Common myeloid progenitor, CD34-positive (primary cell): ENCODE measurements around the gene MED29.

ENCODE experiments used
- CTCF ChIA-PET: fragments of 350-600 bp; sonication (Branson Sonifier 250); formaldehyde crosslinking; loops from one replicate; lab custom pipeline; 2021; ENCODE audit warnings: antibody characterized with exemption; lab: Charles Lee
- POLR2A ChIA-PET: fragments of 350-600 bp; sonication (Branson Sonifier 250); formaldehyde crosslinking; loops from one replicate; lab custom pipeline; 2021; ENCODE audit warnings: antibody characterized with exemption; lab: Charles Lee
- DNase-seq, 3 donors: peaks; one replicate each; pipeline versions ENCODE4 v3.0.0 to v3.0.0-alpha.2; 2013
- H3K27ac ChIP-seq, 2 experiments: 1 replicate in 1 of 2; 2 replicates in 1 of 2; pipeline ENCODE4 v1.7.0; 2013; ENCODE audit warnings: inconsistent platforms in 2 of 2, low read length in 2 of 2, mild to moderate bottlenecking in 2 of 2, low read depth in 1 of 2, moderate library complexity in 1 of 2; ENCODE audit not compliant: severe bottlenecking in 2 of 2, insufficient read depth in 1 of 2, poor library complexity in 1 of 2
- H3K27me3 ChIP-seq, 5 experiments: replicated peaks in 2 of 5; 1 replicate in 3 of 5; 2 replicates in 2 of 5; pipeline versions ENCODE4 v1.6.1 to v1.7.0; 2013; ENCODE audit warnings: low read length in 4 of 5, mild to moderate bottlenecking in 2 of 5, moderate library complexity in 2 of 5, inconsistent platforms in 1 of 5; ENCODE audit not compliant: insufficient read depth in 5 of 5, control insufficient read depth in 4 of 5
- H3K36me3 ChIP-seq, 4 experiments: 1 replicate in 2 of 4; 2 replicates in 2 of 4; pipeline versions ENCODE4 v1.6.1 to v1.7.0; 2013; ENCODE audit warnings: low read length in 3 of 4, control low read depth in 1 of 4, mild to moderate bottlenecking in 1 of 4; ENCODE audit not compliant: control insufficient read depth in 4 of 4, insufficient read depth in 4 of 4
- H3K4me1 ChIP-seq, 4 experiments: 1 replicate in 3 of 4; 2 replicates in 1 of 4; pipeline versions ENCODE4 v1.6.1 to v1.7.1; 2013; ENCODE audit warnings: low read length in 3 of 4, mild to moderate bottlenecking in 3 of 4, control low read depth in 1 of 4, inconsistent platforms in 1 of 4, moderate library complexity in 1 of 4; ENCODE audit not compliant: control insufficient read depth in 4 of 4, insufficient read depth in 4 of 4; ENCODE audit errors: control extremely low read depth in 1 of 4
- H3K4me3 ChIP-seq, 7 experiments: 1 replicate in 4 of 7; 2 replicates in 3 of 7; pipeline versions ENCODE4 v1.5.1 to v1.7.0; 2013; ENCODE audit warnings: mild to moderate bottlenecking in 7 of 7, low read length in 6 of 7, moderate library complexity in 6 of 7, inconsistent platforms in 2 of 7, low read depth in 2 of 7, control low read depth in 1 of 7; ENCODE audit not compliant: insufficient read depth in 4 of 7, control insufficient read depth in 1 of 7; ENCODE audit errors: extremely low read depth in 1 of 7
- H3K9me3 ChIP-seq, 5 experiments: 1 replicate in 4 of 5; 2 replicates in 1 of 5; pipeline versions ENCODE4 v1.6.1 to v1.7.1; 2013; ENCODE audit warnings: low read length in 4 of 5, mild to moderate bottlenecking in 2 of 5, inconsistent platforms in 1 of 5, low read depth in 1 of 5, moderate library complexity in 1 of 5; ENCODE audit not compliant: control insufficient read depth in 4 of 5, insufficient read depth in 2 of 5; ENCODE audit errors: control extremely low read depth in 1 of 5
- WGBS: methylation state at CpG from one replicate; pipeline ENCODE4 v1.1.5; 2013; ENCODE audit not compliant: insufficient coverage; 5-methylcytosine and 5-hydroxymethylcytosine counted together

The MED29 gene

DNA sequence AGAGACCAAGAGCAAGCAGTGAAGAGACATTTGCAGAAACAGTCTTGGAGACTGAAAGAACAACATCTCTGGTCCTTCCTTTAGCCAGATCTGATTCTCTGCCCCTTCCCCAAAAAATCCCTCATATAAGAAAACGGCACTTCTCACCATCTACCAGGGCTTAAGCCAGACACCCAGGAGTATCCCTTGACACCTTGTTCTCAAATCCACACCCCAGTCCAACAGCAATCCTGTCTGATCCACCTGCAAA lies 19.6 kb downstream of the MED29 start:
- WGBS = 71% methylated on average over 1 of the region's 1 CpG
- Histone ChIP-seq H3K4me3 (peak overlapping the region in 6 of 7 experiments; percentile 64 to 100 (median 88)), H3K9me3 (no peaks in the 10 kb centered on the region), H3K36me3 (peaks cover 5 to 19% (median 10%) of the 10 kb centered on the region in 4 experiments), H3K27me3 (no peaks in the 10 kb centered on the region), H3K4me1 (peaks cover 20 to 66% (median 54%) of the 10 kb centered on the region in 4 experiments), H3K27ac (peak overlapping the region; percentile 72 to 95)
- ChIA-PET CTCF (interaction anchor here (1.3 to 2.3 kb wide), 5 partner anchors 11 to 72 kb away, joined by 3 to 119 read pairs (median 5); partner anchors contain the start of genes MED29 and PAF1), POLR2A (interaction anchor here (0.5 to 2.3 kb wide), 4 partner anchors 8 to 198 kb away, joined by 5 to 47 read pairs (median 30); partner anchors contain the start of genes MED29 and PAF1)
- no peak for DNase-seq

DNA sequence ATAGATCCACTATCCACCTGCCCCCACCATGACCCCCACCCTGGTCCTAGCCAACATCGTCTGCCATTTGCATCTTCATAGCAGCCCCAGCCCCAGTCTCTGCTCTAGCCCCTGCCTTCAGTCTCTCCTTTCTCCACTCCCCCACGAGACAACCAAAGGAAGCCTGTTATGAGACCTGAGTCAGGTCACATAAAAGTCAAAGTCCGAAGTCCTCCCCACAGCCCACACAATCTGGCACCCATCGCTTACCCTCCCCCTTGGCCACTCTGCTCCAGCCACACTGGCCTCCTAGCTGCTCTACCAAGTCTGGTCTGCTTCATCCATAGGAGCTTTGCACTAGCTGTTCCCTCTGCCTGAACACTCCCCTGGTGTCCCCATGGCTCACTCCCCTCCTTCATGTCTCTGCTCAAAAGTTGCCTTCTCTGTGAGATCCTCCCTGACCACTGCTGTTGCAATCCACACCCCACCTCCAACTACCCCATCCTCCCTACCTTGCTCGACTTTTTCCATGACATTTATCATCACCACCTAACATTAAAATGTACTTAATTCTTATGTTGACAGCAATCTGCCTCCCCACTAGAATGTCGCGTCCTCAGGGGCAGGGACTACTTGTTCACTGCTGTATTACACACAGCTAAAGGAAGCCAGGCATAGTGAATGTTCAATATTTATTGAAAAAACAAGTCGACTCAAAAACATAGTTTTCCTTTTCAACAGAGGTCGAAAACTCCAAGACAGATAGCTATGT lies 20.1 kb downstream of the MED29 start:
- Histone ChIP-seq H3K4me3 (peak overlapping the region in 6 of 7 experiments; percentile 41 to 98 (median 80)), H3K4me1 (peaks cover 16 to 61% (median 49%) of the 10 kb centered on the region in 4 experiments), H3K9me3 (no peaks in the 10 kb centered on the region), H3K27ac (peak overlapping the region; percentile 72 to 95), H3K36me3 (peaks cover 5 to 19% (median 10%) of the 10 kb centered on the region in 4 experiments), H3K27me3 (no peaks in the 10 kb centered on the region)
- 47% methylated on average over 5 of the region's 9 CpGs for WGBS
- DNase-seq = peak in 1 of 3 donors; percentile 37
- ChIA-PET POLR2A (interaction anchor here (0.5 to 2.3 kb wide), 7 partner anchors 9 to 199 kb away, joined by 4 to 47 read pairs (median 16); partner anchors contain the start of genes MED29, PAF1, RPS16 and SAMD4B), CTCF (interaction anchor here (0.6 to 2.3 kb wide), 14 partner anchors 9 to 72 kb away, joined by 3 to 119 read pairs (median 4); partner anchors contain the start of genes MED29, PAF1 and SAMD4B)

DNA sequence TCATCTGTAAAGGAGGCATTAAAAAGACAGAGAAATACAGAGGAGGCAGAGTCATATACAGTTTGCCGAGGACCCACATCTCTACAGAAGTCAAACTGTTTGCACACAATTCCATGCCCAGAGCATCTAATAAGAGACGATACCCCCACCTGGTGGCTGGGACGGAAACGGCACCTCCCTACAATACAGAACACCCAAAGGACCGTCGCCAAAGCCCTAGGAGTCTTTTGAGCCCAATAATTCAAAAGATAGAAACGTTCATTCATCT lies 20.6 kb downstream of the MED29 start:
- H3K9me3 ChIP-seq = no peaks in the 10 kb centered on the region
- peaks cover 5 to 21% (median 10%) of the 10 kb centered on the region in 4 experiments for H3K36me3 ChIP-seq
- 0% methylated on average over 2 of the region's 7 CpGs for WGBS
- ChIA-PET POLR2A (interaction anchor here (1.4 to 2.3 kb wide), 6 partner anchors 9 to 70 kb away, joined by 4 to 47 read pairs (median 18); partner anchors contain the start of genes MED29, PAF1, RPS16 and SAMD4B), CTCF (interaction anchor here (0.6 to 2.3 kb wide), 15 partner anchors 9 to 73 kb away, joined by 3 to 119 read pairs (median 4); partner anchors contain the start of genes MED29, PAF1 and SAMD4B)
- H3K4me1 ChIP-seq = peaks cover 16 to 60% (median 48%) of the 10 kb centered on the region in 4 experiments
- H3K27me3 ChIP-seq = no peaks in the 10 kb centered on the region
- peak; percentile 91 to 96 (median 93) for DNase-seq
- peak overlapping the region; percentile 23 to 95 for H3K27ac ChIP-seq
- H3K4me3 ChIP-seq = peak overlapping the region in 6 of 7 experiments; percentile 41 to 98 (median 80)

DNA sequence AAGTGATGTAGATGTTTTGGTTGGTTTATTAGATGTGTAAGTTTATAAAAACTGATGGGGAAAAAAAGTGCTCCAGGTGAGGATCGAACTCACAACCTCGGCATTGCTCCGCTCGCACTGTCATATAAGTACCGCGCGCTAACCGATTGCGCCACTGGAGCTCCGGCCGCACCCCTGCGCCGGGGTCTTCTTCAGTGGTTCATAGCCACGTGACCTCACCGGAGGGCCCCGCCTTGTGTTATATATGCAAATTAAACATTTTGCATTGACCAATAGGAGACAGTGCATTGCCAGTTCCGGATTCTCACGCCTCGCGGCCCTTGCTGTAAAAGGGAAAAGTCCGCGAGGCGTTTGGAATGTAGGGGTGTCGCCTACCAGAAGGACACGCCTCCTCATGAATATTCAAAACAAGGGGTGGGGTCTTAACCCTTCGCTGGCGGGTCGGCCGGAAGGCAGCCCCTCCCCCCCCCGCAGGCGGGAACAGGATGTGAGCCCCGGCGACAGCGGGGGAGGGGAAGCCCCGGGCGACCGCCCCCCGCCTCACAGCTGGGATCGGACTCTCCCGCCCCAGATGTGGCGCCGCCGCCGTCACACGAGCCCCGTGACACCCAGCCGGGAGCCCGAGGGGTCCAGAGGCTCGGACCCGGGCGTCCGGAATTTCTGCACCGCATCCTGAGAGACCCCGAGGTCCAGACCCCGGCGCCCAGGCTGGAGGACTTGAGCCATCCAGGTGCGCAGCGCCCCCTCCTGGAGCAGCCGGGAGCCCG lies 21.1 kb downstream of the MED29 start, which contains the start of gene PLEKHG2:
Gene PLEKHG2 (plus strand): TSS at position 570 of the 767 bp plus-strand sequence. CDS start 1,418 bp downstream, outside the sequence.
- CTCF ChIA-PET = interaction anchor here (0.6 to 2.3 kb wide), 11 partner anchors 8 to 73 kb away, joined by 3 to 119 read pairs (median 4); partner anchors contain the start of genes MED29, PAF1 and SAMD4B
- H3K4me1 ChIP-seq = peaks cover 16 to 60% (median 48%) of the 10 kb centered on the region in 4 experiments

DNA sequence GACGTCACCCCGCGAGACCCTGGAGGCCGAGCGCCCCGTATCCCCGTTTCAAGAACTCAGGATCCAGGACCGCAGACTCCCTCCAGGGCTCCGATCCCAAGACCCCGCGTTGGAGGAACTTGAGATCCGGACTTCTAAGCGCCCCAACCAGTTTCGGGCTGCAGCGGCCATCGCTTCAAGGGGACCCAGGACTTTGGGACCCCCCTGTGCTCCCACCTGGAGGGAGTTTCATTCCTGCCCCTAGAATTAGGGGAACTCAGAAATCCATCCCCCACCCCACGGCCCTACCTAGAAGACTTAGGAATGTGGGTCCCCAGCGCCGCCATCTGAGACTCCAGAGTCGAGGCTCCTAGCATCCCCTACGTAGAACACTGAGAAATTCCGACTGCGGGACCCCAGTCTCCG lies 21.7 kb downstream of the MED29 start:
- Histone ChIP-seq H3K36me3 (peaks cover 4 to 20% (median 7%) of the 10 kb centered on the region in 4 experiments), H3K4me3 (peak overlapping the region; percentile 57 to 98 (median 86)), H3K27me3 (no peaks in the 10 kb centered on the region), H3K4me1 (peaks cover 16 to 54% (median 45%) of the 10 kb centered on the region in 4 experiments), H3K9me3 (no peaks in the 10 kb centered on the region), H3K27ac (peak overlapping the region; percentile 75 to 95)
- ChIA-PET POLR2A (interaction anchor here (0.6 to 2.3 kb wide), 6 partner anchors 10 to 70 kb away, joined by 3 to 47 read pairs (median 18); partner anchors contain the start of genes MED29, PAF1 and RPS16), CTCF (interaction anchor here (1.9 to 2.3 kb wide), 2 partner anchors 13 to 21 kb away, joined by 8 to 119 read pairs; no protein-coding TSS in a partner anchor)
- DNase-seq = no peak
- WGBS = under 1% methylated on average over 23 of the region's 24 CpGs

More for the DNA sequence above, 21.1 kb downstream of the MED29 start, which contains the start of gene PLEKHG2:
- Histone ChIP-seq H3K4me3 (peak within 1 kb of the TSS; percentile 79 to 98 (median 90)), H3K9me3 (no peaks in the 10 kb centered on the region), H3K27me3 (no peaks in the 10 kb centered on the region), H3K36me3 (peaks cover 5 to 22% (median 10%) of the 10 kb centered on the region in 4 experiments), H3K27ac (peak within 1 kb of the TSS; percentile 75 to 95)
- peak; percentile 99 to 100 (median 100) for DNase-seq
- POLR2A ChIA-PET = interaction anchor here (0.6 to 2.3 kb wide), 7 partner anchors 10 to 70 kb away, joined by 3 to 47 read pairs (median 16); partner anchors contain the start of genes MED29, PAF1, RPS16 and SAMD4B
- WGBS = 0% methylated on average over 37 of the region's 60 CpGs

DNA sequence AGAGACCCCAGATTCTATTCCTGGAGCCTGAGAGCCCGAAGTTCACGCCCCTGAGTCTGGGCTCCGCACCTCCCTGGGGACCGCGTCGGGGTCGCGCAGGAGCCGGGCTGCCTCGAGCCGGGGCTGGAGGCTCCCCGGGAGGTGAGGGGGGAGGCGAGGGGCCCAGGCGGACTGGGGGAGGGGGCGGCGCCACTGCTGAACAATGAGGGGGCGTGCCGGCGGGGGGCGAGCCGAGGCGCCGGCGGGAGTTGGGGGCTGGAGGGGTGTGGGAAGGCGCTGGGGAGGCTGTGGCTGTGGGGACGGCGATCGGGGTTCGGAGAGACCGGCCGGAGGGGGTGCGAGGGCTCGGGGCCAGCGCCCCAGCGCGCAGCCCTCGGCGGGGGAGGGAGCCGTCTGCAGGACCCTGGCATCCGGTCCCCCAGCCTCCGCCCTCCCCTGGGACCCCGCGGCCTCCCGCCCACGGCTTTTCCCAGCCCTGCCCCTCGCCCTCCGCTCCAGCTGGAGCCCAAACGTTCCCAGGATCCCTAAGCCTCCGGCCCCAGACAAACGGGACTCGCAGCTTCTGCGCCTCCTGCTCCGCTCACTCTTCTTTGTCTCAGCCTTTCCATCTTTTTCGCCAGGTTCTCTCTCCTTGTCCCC lies 22.2 kb downstream of the MED29 start:
- H3K27me3 ChIP-seq = no peaks in the 10 kb centered on the region
- CTCF ChIA-PET = interaction anchor here (0.7 to 2.8 kb wide), 5 partner anchors 14 to 90 kb away, joined by 3 to 14 read pairs (median 4); no protein-coding TSS in a partner anchor
- WGBS = 5% methylated on average over 42 of the region's 54 CpGs
- peaks cover 16 to 49% (median 39%) of the 10 kb centered on the region in 4 experiments for H3K4me1 ChIP-seq
- DNase-seq = peak in 2 of 3 donors; percentile 42 to 50
- H3K36me3 ChIP-seq = peaks cover 0 to 18% (median 3%) of the 10 kb centered on the region in 4 experiments
- peak overlapping the region; percentile 57 to 98 (median 86) for H3K4me3 ChIP-seq
- no peaks in the 10 kb centered on the region for H3K9me3 ChIP-seq
- POLR2A ChIA-PET = interaction anchor here (0.7 to 2.0 kb wide), 3 partner anchors 22 kb away, joined by 3 to 16 read pairs (median 4); partner anchors contain the start of genes MED29, PAF1 and RPS16
- H3K27ac ChIP-seq = peak overlapping the region; percentile 75 to 95
